Cardiac ventricle fibroblast (primary cell): ENCODE data around the gene URB2. TPM values are rescaled to one million over a fixed set of nuclear protein-coding genes. Genes with fewer than 3 reads are reported as not detected.

Experiments
- total RNA-seq: library from RNA; depleted of rRNA; stranded (reverse); fragments of >200 nt; gene quantifications from 2 replicates; pipeline ENCODE4 v1.2.3, GENCODE V29; 2015

The URB2 gene
- 4.5 and 5.9 TPM in 2 replicates for total RNA-seq

GRCh38 chr1:229625915-229626831 is at the start of gene URB2, which contains the start of gene TAF5L:
TSS of gene URB2 (plus strand) at chr1:229626247. CDS start at chr1:229627634, 1,387 bp downstream.
TSS of gene TAF5L (minus strand) at chr1:229626122. CDS start at chr1:229614482, 11,640 bp downstream.

Other genes with a start within 250 kb of the URB2 start
- not detected in 2 replicates for gene ACTA1, start 192.2 kb upstream of the URB2 start, total RNA-seq
- 20.3 and 28.3 TPM in 2 replicates for gene NUP133, start 117.9 kb upstream of the URB2 start, total RNA-seq
- gene ABCB10, start 67.5 kb upstream of the URB2 start, total RNA-seq: 7.2 and 12.1 TPM in 2 replicates
- gene TAF5L, start 125 bp upstream of the URB2 start, total RNA-seq: 7.7 and 7.9 TPM in 2 replicates